GM19395 (cell line): Measurements from ENCODE around the gene CMTM6.
"Not testable (repeated sequence)": the region's sequence is repeated elsewhere in the genome, so short reads cannot be mapped to it uniquely, and the experiment has no call there.

ENCODE experiments used
- ATAC-seq: cut with Tn5 transposase; IDR thresholded peaks from one replicate; pipeline ENCODE4 v1.9.1; 2021; ENCODE audit warnings: mild to moderate bottlenecking, moderate library complexity; ENCODE audit not compliant: unreplicated experiment

Gene CMTM6

GRCh38 chr3:32467333-32468070, 35.1 kb downstream of the CMTM6 start:
- peak; percentile 74 for ATAC-seq

- ATAC-seq: not testable (repeated sequence)
These were observed 35.8 kb downstream of the CMTM6 start for GRCh38 chr3:32466808-32467207.

GRCh38 chr3:32464726-32465125, 37.9 kb downstream of the CMTM6 start:
- ATAC-seq: not testable (repeated sequence)

GRCh38 chr3:32463415-32463814, 39.2 kb downstream of the CMTM6 start:
- not testable (repeated sequence) for ATAC-seq

GRCh38 chr3:32462191-32462986, 40.3 kb downstream of the CMTM6 start:
- ATAC-seq: not testable (repeated sequence)

GRCh38 chr3:32460817-32461496, 41.7 kb downstream of the CMTM6 start:
- not testable (repeated sequence) for ATAC-seq

- peak; percentile 87 for ATAC-seq
These were observed 42.5 kb downstream of the CMTM6 start for GRCh38 chr3:32460031-32460749.

- ATAC-seq: no peak
These were observed 43.2 kb downstream of the CMTM6 start for GRCh38 chr3:32459450-32459849.

- ATAC-seq: no peak
These were observed 44.6 kb downstream of the CMTM6 start for GRCh38 chr3:32457971-32458471.

GRCh38 chr3:32456429-32457130, 46.1 kb downstream of the CMTM6 start:
- ATAC-seq: no peak

GRCh38 chr3:32455609-32456428, 46.8 kb downstream of the CMTM6 start:
- peak; percentile 40 for ATAC-seq

- ATAC-seq: no peak
These were observed 47.7 kb downstream of the CMTM6 start for GRCh38 chr3:32454731-32455608.

GRCh38 chr3:32454111-32454510, 48.5 kb downstream of the CMTM6 start:
- no peak for ATAC-seq

- no peak for ATAC-seq
These were observed 49.3 kb downstream of the CMTM6 start for GRCh38 chr3:32453346-32453745.

GRCh38 chr3:32452009-32452408, 50.6 kb downstream of the CMTM6 start:
- ATAC-seq: no peak

GRCh38 chr3:32450992-32451659, 51.5 kb downstream of the CMTM6 start:
- no peak for ATAC-seq

- no peak for ATAC-seq
These were observed 52.2 kb downstream of the CMTM6 start for GRCh38 chr3:32450426-32450825.

GRCh38 chr3:32449691-32450090, 53.0 kb downstream of the CMTM6 start:
- no peak for ATAC-seq
